GM21423 (cell line): ENCODE results near the gene CCND1.
"Not testable (repeated sequence)": the region's sequence is repeated elsewhere in the genome, so short reads cannot be mapped to it uniquely, and the experiment has no call there.

Experiments
- ATAC-seq: cut with Tn5 transposase; IDR thresholded peaks from one replicate; pipeline ENCODE4 v1.9.1; 2021; ENCODE audit warnings: mild to moderate bottlenecking, moderate library complexity; ENCODE audit not compliant: unreplicated experiment

Gene CCND1

GRCh38 chr11:69686452-69686851, 45.5 kb downstream of the CCND1 start:
- no peak for ATAC-seq

DNA sequence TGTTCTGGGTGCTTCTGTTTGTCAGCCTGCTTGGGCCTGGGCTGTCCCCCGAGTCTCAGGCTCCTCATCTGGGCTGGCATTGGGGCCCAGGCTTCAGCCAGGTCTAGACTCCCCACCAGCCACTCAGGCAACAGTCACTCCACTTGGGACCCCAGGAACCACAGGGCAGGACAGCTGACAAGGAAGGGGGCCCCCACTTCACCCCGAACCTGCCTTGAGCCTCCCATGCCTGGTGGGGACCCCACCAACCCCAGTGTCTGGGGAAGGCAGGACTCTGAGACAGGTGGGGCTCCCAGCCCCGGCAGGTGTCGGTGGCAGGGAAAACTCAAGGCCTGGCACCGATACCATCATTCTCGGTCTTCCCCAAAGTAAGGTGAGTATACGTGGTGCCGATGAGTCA, 45.9 kb downstream of the CCND1 start:
- ATAC-seq: no peak

DNA sequence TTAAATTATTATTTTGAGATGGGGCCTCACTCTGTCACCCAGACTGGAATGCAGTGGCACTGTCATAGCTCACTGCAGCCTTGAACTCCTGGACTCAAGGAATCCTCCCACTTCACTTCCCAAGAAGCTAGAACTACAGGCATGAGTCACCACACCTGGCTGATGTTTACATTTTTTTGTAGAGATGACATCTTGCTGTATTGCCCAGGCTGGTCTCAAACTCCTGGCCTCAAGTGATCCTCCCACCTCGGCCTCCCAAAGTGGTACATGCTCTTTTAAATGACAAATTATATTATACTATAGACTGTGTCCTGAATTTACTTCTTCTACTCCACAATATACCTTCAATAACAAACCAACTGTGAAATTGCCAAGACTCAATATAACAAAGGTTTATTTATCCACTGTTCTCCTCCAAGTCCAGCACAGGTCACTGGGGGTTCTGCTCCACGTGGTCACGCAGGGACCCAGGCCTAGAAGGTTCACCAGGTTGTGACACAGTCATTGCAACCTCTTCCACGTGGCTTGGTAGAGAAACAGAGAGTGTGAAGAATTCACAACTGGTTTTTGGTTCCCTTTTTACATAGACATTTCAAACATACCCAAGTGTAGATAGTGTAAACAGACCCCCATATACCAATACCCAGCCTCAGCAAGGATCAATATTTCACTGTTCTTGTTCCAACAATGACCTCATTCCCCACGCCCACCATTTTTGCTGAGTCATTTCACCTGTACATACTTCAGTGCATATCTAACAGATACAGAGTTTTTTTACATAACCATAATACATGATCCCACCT, 47.2 kb downstream of the CCND1 start:
- ATAC-seq: not testable (repeated sequence)

DNA sequence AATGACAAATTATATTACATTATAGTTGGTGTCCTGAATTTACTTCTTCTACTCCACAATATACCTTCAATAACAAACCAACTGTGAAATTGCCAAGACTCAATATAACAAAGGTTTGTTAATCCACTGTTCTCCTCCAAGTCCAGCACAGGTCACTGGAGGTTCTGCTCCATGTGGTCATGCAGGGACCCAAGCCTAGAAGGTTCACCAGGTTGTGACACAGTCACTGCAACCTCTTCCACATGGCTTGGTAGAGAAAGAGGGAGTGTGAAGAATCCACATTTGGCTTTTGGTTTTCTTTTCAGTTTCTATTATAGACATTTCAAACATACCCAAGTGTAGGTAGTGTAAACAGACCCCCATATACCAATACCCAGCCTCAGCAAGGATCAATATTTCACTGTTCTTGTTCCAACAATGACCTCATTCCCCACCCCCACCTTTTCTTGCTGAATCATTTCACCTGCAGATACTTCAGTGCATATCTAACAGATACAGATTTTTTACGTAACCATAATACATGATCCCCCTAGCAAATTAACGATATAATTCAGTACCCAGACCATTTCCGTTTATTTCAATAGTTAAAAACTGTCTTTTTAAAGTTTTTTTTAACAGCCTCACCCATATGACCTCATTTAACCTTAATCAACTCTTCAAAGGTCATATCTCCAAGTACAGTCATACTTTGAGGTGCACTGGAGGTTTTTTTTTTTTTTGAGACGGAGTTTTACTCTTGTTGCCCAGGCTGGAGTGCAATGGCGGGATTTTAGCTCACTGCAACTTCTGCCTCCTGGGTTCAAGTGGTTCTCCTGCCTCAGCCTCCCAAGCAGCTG, 48.7 kb downstream of the CCND1 start:
- ATAC-seq: no peak

- ATAC-seq: no peak
Measured at GRCh38 chr11:69691463-69691862, 50.5 kb downstream of the CCND1 start.

- ATAC-seq: no peak
Measured at GRCh38 chr11:69692422-69692821, 51.5 kb downstream of the CCND1 start.

DNA sequence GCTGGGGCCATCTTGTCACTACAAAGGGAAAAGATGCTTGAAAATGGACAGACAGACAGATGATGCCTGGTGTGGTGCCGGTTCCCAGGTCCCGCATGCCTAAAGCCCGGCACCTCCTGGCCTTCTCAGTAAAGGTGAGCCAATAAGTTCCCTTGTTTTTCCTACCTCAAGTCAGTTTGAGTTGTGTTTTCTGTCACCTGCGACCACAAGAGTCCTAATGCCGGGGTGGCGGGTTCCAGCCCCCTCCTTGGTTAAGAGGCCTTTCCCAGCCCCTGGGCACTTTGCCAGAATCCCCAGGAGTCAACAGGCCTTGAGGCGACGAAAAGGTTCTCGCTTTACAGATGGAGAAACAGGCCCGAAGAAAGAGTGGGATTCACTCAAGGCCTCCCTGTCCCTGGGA, 53.8 kb downstream of the CCND1 start:
- no peak for ATAC-seq

DNA sequence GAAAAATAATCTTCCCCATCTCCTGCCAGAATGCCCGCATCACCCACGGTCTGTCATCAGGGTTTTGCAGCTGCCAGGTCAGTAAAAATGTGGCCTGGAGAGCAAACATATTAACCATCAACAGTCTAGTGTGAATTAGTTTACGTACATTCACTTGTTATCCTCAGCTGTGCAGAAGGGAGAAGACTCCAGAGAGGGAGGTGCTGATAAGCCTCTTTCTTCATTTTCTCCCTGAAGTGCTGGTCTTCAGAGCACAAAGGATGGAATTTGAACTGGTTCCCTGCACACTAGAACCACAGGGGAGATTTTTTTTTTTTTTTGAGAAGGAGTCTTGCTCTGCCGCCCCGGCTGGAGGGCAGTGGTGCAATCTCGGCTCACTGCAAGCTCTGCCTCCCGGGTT, 54.6 kb downstream of the CCND1 start:
- no peak for ATAC-seq

DNA sequence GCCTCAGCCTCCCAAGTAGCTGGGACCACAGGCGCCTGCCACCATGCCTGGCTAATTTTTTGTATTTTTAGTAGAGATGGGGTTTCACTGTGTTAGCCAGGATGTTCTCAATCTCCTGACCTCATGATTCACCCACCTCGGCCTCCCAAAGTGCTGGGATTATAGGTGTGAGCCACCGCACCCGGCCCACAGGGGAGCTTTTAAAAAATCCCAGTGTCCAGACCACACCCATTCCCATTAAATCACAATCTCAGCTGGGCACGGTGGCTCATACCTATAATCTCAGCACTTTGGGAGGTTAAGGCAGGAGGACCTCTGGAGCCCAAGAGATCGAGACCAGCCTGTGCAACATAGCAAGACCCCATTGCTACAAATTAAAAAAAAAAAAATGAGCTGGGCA, 55.0 kb downstream of the CCND1 start:
- ATAC-seq: not testable (repeated sequence)

DNA sequence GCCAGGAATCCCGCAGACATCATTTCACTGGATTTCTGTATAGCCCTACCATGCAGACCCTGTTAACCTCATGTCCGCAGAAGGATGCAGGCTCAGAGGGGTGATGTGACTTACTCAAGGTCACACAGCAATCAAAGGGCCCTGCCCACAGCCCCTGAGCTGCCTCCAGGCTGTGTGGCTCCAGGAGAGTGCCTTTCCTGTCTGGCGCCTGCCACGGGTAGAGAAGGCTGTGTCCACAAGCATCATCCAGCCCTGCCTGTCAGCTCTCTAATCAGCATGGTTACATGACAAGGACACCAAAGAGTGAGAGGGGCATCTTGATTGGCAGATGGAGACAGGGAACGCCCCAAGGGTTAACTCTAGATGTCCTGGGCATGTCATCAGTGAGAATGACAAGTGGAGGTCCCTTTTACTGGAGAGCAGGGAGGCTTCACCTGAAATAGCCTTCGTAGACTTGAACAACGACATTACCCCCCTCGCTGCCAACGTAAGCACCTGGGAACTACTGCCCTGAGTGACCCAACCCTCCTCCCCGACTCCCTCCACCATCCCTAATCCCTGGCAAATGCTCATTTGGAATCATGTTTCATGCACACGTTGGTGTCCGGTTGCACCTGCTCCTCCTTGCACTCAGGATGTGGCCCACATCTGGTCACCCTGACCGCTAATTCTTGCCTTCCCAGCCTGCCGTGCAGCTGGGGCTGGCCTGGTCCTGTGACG, 56.0 kb downstream of the CCND1 start:
- no peak for ATAC-seq

- no peak for ATAC-seq
Measured at GRCh38 chr11:69697469-69697843, 56.5 kb downstream of the CCND1 start.

DNA sequence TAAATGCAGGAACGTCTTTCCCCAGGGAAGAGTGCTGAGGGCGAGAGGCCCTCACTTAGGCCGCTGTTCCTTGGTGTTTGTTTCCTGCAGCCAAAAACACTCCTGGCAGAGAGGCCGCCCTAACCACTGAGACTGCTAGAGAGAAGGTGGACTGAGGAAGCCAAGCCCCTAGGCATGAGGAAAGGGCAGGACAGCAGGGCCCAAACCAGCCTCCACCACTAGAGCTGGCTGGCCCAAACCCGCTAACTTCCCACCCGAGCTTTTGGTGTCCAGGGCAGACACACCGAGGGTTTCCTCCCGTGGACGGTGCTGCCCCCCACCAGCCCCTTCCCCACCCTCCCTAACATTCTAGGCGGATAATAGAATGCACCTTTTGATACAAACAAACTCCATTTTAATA, 56.9 kb downstream of the CCND1 start:
- ATAC-seq: no peak

GRCh38 chr11:69698362-69698761, 57.4 kb downstream of the CCND1 start:
- ATAC-seq: no peak

DNA sequence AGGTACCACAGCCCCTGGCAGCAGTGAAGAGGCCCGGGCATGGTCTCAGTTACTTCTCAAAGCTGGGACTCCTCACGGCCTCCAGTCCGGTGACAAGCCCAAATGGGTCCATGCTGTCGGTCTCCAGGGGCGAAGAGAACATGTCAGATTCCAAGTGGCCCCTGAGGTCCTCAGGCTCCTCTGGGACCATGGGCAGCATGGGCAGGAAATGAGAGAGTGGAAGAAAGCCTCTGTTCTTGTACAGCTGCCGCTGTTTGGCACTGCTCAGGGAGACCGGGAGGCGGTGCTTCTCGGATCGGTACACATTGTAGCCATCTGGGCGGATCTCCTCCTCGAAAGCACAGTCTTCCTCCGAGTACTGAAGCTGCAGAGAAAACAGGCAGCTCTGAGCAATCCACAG, 58.3 kb downstream of the CCND1 start:
- no peak for ATAC-seq

DNA sequence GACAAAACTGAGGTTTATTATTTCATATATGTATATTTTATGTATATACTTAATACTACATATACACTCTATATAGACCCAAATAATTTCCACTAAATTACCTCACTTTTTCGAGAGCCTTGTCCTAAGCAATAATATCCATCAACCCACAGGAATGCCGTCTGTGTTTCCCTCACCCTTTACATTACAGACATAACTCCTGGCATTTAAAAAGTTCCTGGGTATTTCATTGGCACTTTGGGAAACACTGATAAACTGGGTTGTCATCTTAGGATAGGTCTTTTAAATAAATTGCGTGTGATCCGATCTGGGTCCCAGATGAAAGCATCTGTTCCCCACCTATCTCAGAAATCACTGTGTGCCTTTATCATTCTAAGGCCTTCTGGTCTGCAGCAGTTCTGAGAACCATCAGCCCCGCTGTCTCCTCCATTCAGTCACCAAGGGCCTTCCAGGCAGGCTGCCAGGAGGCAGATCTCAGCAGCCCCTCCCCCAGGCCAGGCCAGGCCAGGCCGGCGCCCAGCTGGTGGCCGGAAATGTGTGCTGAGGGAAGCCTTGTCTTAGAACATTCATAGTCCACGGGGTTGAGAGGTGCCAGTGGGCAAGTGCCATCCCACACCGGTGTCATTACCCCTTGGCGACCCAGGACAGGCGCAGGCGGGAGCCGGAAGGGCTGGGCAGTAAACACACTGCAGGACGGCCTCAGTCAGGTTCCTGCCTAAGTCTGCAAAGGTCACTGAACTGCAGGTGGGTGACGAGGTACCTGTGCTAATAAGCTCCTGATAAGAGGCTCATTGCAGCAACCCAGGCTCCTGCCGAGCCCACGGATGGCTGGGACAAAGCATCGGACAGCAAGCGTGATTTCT, 59.6 kb downstream of the CCND1 start:
- ATAC-seq: no peak

GRCh38 chr11:69702239-69702691, 61.3 kb downstream of the CCND1 start:
- no peak for ATAC-seq

DNA sequence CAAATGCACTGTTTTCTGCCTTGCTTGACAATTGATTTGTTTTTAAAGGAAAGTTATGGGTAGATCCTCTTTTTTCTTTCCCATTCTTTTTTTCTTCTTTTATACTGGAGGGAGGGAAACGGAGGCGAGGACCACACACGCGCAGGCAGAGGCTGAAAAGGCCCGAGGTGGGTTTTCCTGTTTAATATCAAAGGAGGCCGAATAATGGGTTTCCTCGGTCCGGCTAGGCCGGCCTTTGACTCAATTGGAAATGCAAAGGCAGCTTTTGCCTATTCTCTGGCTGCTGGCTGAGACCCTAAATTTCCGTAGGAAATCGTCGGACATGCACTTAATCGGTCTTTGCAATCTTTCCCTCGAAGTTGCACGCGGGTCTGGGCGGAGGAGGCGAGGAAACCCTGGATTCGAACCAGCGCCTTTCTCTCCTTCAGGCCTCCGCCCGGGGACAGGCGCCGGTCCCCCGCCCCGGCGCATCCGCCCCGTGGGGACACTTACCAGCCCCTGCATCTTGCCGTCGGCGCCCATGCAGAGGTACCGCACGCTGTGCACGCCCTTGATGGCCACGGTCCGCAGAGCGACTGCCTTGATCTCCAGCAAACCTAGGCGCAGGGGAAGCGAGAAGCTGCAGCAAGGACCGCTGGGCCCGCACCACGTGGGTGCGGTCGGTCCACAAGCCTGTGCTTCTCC, 62.0 kb downstream of the CCND1 start:
- no peak for ATAC-seq

DNA sequence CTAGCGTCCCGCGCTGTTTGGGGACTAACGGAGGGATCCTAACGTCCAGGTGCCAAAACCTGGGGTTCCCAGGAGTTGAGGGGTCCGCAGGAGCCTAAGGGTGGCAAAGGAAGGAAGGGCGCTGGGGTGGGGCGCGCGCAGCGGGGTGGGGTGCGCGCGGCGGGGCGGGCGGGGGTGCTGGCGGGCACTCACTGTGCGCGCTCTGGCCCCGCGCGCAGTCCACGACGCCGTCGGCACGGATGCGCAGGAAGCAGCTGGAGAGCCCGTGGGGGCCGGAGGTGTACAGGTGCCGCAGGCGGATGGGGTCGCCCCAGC, 62.5 kb downstream of the CCND1 start:
- no peak for ATAC-seq
